GM23248 (cell line): ENCODE measurements around the gene MFSD2A. TPM values are rescaled to one million over a fixed set of nuclear protein-coding genes. Genes with fewer than 3 reads are reported as not detected.

Experiments
- DNase-seq: peaks from one replicate; pipeline ENCODE4 v3.0.0-alpha.2; 2015
- H2AFZ ChIP-seq: fragments of 200-600 bp; sonication (generic); 2 replicates; pipeline ENCODE4 v1.6.1; 2016; ENCODE audit warnings: antibody characterized with exemption
- H3F3A ChIP-seq: fragments of 200-600 bp; sonication (generic); 2 replicates; pipeline ENCODE4 v1.6.1; 2016; ENCODE audit warnings: mild to moderate bottlenecking, antibody characterized with exemption, mixed run types; ENCODE audit not compliant: insufficient read depth
- H3K27ac ChIP-seq: fragments of 200-600 bp; sonication (generic); 2 replicates; pipeline ENCODE4 v1.5.1; 2016; ENCODE audit warnings: mild to moderate bottlenecking
- H3K27me3 ChIP-seq: fragments of 200-600 bp; sonication (generic); replicated peaks from 2 replicates; pipeline ENCODE4 v1.6.1; 2016; ENCODE audit warnings: mild to moderate bottlenecking; ENCODE audit not compliant: insufficient read depth
- H3K36me3 ChIP-seq: fragments of 200-600 bp; sonication (generic); 2 replicates; pipeline ENCODE4 v1.6.1; 2016; ENCODE audit warnings: low read depth, mild to moderate bottlenecking
- H3K4me1 ChIP-seq: fragments of 200-600 bp; sonication (generic); 2 replicates; pipeline ENCODE4 v1.6.1; 2016; ENCODE audit warnings: mild to moderate bottlenecking; ENCODE audit not compliant: insufficient read depth
- H3K4me2 ChIP-seq: fragments of 200-600 bp; sonication (generic); one replicate; pipeline ENCODE4 v1.6.1; 2016; ENCODE audit warnings: mild to moderate bottlenecking; ENCODE audit not compliant: unreplicated experiment
- H3K4me3 ChIP-seq: fragments of 200-600 bp; sonication (generic); 2 replicates; pipeline ENCODE4 v1.5.1; 2016; ENCODE audit warnings: mild to moderate bottlenecking
- H3K79me2 ChIP-seq: fragments of 200-600 bp; sonication (generic); 2 replicates; pipeline ENCODE4 v1.6.1; 2016; ENCODE audit warnings: mild to moderate bottlenecking; ENCODE audit not compliant: insufficient read depth
- H3K9ac ChIP-seq: fragments of 200-600 bp; sonication (generic); 2 replicates; pipeline ENCODE4 v1.6.1; 2016; ENCODE audit warnings: mild to moderate bottlenecking
- H3K9me2 ChIP-seq: fragments of 200-600 bp; sonication (generic); 2 replicates; pipeline ENCODE4 v1.6.1; 2016; ENCODE audit warnings: mixed run types, mild to moderate bottlenecking, moderate library complexity; ENCODE audit not compliant: insufficient read depth
- H3K9me3 ChIP-seq: fragments of 200-600 bp; sonication (generic); one replicate; pipeline ENCODE4 v1.6.1; 2017; ENCODE audit warnings: low read depth
- H4K20me1 ChIP-seq: fragments of 200-600 bp; sonication (generic); 2 replicates; pipeline ENCODE4 v1.6.0; 2016; ENCODE audit not compliant: insufficient read depth
- EZH2 ChIP-seq: fragments of 200-600 bp; sonication (generic); IDR thresholded peaks from 2 replicates; pipeline ENCODE4 v1.6.1; 2018; ENCODE audit warnings: antibody characterized with exemption, mild to moderate bottlenecking; ENCODE audit not compliant: insufficient read depth, poor library complexity, severe bottlenecking
- EZH2phosphoT487 ChIP-seq: fragments of 200-600 bp; sonication (generic); IDR thresholded peaks from 2 replicates; pipeline ENCODE4 v1.6.1; 2018; ENCODE audit warnings: antibody characterized with exemption, moderate library complexity, mild to moderate bottlenecking, low read depth; ENCODE audit not compliant: insufficient read depth
- WGBS, 2 experiments: methylation state at CpG; one replicate each; pipeline ENCODE4 v1.1.6; 2015 to 2017; ENCODE audit warnings: low lambda C conversion rate in 2 of 2, low coverage in 1 of 2; ENCODE audit errors: missing lambda C conversion rate in 2 of 2; 5-methylcytosine and 5-hydroxymethylcytosine counted together
- in situ Hi-C: fragments of 300-500 bp; cut with MboI; formaldehyde crosslinking; loops from 2 replicates; pipeline ENCODE4 v1.15.0; 2020
- polyA plus RNA-seq: library from polyadenylated mRNA; unstranded; fragments of >200 nt; fragmentation: Nextera tagmentation; extraction: Ambion mirVana; gene quantifications from 2 replicates; pipeline ENCODE4 v1.2.1, GENCODE V29; 2016
- total RNA-seq: library from RNA; depleted of rRNA; stranded (reverse); fragments of >200 nt; shearing (Covaris generic); gene quantifications from 2 replicates; pipeline ENCODE4 v1.2.3, GENCODE V29; 2014

MFSD2A gene
- total and polyA plus RNA-seq, 2 experiments from 2014 or later = 4.2 to 4.6 TPM

- H3K36me3 ChIP-seq = no peaks in the 10 kb centered on the region
- no peak overlapping the region for H3K9ac ChIP-seq
- H3K4me3 ChIP-seq = no peak overlapping the region
- WGBS, 2 experiments = 94 to 95% methylated on average over 8 of the region's 8 CpGs
- no peaks in the 10 kb centered on the region for H3K27me3 ChIP-seq
- peaks cover 14% of the 10 kb centered on the region for H3K4me1 ChIP-seq
- H3K79me2 ChIP-seq = no peaks in the 10 kb centered on the region
- no peak for DNase-seq
- no peak overlapping the region for H3K4me2 ChIP-seq
- in situ Hi-C loops = no loop called here
- no peaks in the 10 kb centered on the region for H3K9me2 ChIP-seq
- H4K20me1 ChIP-seq = no peaks in the 10 kb centered on the region
- no peak overlapping the region for H3K27ac ChIP-seq
- H3F3A ChIP-seq = peaks cover 19% of the 10 kb centered on the region
- no peak for TF ChIP-seq EZH2
- TF ChIP-seq EZH2phosphoT487 = no peak
- H3K9me3 ChIP-seq = no peaks in the 10 kb centered on the region
- no peak overlapping the region for H2AFZ ChIP-seq
Measured at GRCh38 chr1:39938856-39939255, 16.1 kb upstream of the MFSD2A start.

GRCh38 chr1:39940253-39940652, 14.7 kb upstream of the MFSD2A start:
- 87 to 90% methylated on average over 5 of the region's 5 CpGs for WGBS, 2 experiments
- Histone ChIP-seq H3K27ac (no peak overlapping the region), H3K4me3 (no peak overlapping the region), H2AFZ (no peak overlapping the region), H3F3A (peaks cover 8% of the 10 kb centered on the region), H3K9ac (no peak overlapping the region), H4K20me1 (no peaks in the 10 kb centered on the region), H3K9me3 (no peaks in the 10 kb centered on the region), H3K4me1 (peaks cover 2% of the 10 kb centered on the region; the same call in 1 of the 2 replicates), H3K9me2 (no peaks in the 10 kb centered on the region), H3K79me2 (no peaks in the 10 kb centered on the region), H3K4me2 (no peak overlapping the region), H3K27me3 (no peaks in the 10 kb centered on the region), H3K36me3 (no peaks in the 10 kb centered on the region)
- TF ChIP-seq EZH2phosphoT487 (no peak), EZH2 (no peak)
- no peak for DNase-seq
- in situ Hi-C loops = no loop called here

GRCh38 chr1:39940980-39941871, 13.7 kb upstream of the MFSD2A start:
- H3K27me3 ChIP-seq = no peaks in the 10 kb centered on the region
- TF ChIP-seq EZH2 (no peak), EZH2phosphoT487 (no peak)
- no peak for DNase-seq
- no peaks in the 10 kb centered on the region for H3K36me3 ChIP-seq
- H2AFZ ChIP-seq = no peak overlapping the region
- 78 to 80% methylated on average over 9 of the region's 9 CpGs for WGBS, 2 experiments
- H3K9ac ChIP-seq = no peak overlapping the region
- H4K20me1 ChIP-seq = no peaks in the 10 kb centered on the region
- no peak overlapping the region for H3K4me3 ChIP-seq
- no peak overlapping the region for H3K27ac ChIP-seq
- no peaks in the 10 kb centered on the region for H3K79me2 ChIP-seq
- in situ Hi-C loops = no loop called here
- H3F3A ChIP-seq = no peaks in the 10 kb centered on the region
- H3K4me1 ChIP-seq = no peaks in the 10 kb centered on the region
- H3K4me2 ChIP-seq = no peak overlapping the region
- no peaks in the 10 kb centered on the region for H3K9me3 ChIP-seq
- H3K9me2 ChIP-seq = no peaks in the 10 kb centered on the region

GRCh38 chr1:39943471-39944290, 11.3 kb upstream of the MFSD2A start:
- no peaks in the 10 kb centered on the region for H3K9me3 ChIP-seq
- no peaks in the 10 kb centered on the region for H3F3A ChIP-seq
- no peak for DNase-seq
- no peak overlapping the region for H3K9ac ChIP-seq
- H3K4me2 ChIP-seq = no peak overlapping the region
- WGBS, 2 experiments = 82 to 84% methylated on average over 12 to 14 of the region's 14 CpGs
- no peaks in the 10 kb centered on the region for H3K79me2 ChIP-seq
- no peaks in the 10 kb centered on the region; the same call in 1 of the 2 replicates for H3K27me3 ChIP-seq
- no peaks in the 10 kb centered on the region for H4K20me1 ChIP-seq
- in situ Hi-C loops = no loop called here
- no peak overlapping the region for H3K4me3 ChIP-seq
- H3K9me2 ChIP-seq = no peaks in the 10 kb centered on the region
- H3K36me3 ChIP-seq = no peaks in the 10 kb centered on the region
- no peaks in the 10 kb centered on the region for H3K4me1 ChIP-seq
- H2AFZ ChIP-seq = no peak overlapping the region
- H3K27ac ChIP-seq = no peak overlapping the region
- TF ChIP-seq EZH2phosphoT487 = no peak
- TF ChIP-seq EZH2 = no peak
